ENCODE results near the gene SLC7A8. TPM values are rescaled to one million over a fixed set of nuclear protein-coding genes. Genes with fewer than 3 reads are reported as not detected.
A peak's percentile ranks its signal among the peaks of the same experiment; 100 is the strongest.

Gene SLC7A8
- total and polyA plus RNA-seq, 11 donors = 7.3 to 34.1 (median 14.2) TPM

DNA sequence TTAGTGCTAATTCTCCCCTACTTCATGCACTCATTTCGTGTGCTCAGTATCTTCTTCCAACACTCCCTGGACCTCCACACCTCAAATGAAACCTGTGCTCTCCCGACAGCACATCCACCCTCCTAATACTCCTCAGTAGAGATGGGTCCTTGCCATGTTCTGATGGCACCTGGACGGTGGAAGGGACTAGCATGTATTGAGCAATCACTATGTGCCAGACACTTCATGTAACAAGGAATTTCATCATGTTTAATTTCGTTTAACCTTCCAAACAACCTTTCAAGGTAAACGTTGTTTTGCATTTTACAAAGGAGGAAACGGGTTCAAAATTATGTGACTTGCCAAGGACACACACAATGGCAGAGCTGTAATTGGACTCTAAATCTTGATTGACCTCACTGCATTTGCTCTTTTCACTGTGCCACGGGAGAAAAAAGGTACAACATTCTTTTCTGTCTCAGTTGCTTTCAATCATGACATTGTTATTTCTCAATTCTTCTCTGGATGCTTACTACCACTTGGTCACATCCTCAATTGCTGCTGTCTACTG is 12.2 kb upstream of the SLC7A8 start:
- no peaks in the 10 kb centered on the region for H3K9me3 ChIP-seq
- H3K27me3 ChIP-seq = no peaks in the 10 kb centered on the region
- ATAC-seq = no peak
- no peak overlapping the region for H3K27ac ChIP-seq
- no peak overlapping the region for H3K4me3 ChIP-seq
- DNase-seq = no peak
- intact Hi-C loops (cut with DNase I) = no loop called here
- WGBS, 4 donors = 75 to 80% (median 77%) methylated on average over 7 of the region's 7 CpGs
- H3K4me1 ChIP-seq = no peaks in the 10 kb centered on the region
- no peaks in the 10 kb centered on the region for H3K36me3 ChIP-seq
- no peak for TF ChIP-seq POLR2A (IDR thresholded peaks at IDR 0.05)
- TF ChIP-seq, protein P1, sequence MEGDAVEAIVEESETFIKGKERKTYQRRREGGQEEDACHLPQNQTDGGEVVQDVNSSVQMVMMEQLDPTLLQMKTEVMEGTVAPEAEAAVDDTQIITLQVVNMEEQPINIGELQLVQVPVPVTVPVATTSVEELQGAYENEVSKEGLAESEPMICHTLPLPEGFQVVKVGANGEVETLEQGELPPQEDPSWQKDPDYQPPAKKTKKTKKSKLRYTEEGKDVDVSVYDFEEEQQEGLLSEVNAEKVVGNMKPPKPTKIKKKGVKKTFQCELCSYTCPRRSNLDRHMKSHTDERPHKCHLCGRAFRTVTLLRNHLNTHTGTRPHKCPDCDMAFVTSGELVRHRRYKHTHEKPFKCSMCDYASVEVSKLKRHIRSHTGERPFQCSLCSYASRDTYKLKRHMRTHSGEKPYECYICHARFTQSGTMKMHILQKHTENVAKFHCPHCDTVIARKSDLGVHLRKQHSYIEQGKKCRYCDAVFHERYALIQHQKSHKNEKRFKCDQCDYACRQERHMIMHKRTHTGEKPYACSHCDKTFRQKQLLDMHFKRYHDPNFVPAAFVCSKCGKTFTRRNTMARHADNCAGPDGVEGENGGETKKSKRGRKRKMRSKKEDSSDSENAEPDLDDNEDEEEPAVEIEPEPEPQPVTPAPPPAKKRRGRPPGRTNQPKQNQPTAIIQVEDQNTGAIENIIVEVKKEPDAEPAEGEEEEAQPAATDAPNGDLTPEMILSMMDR (IDR thresholded peaks at IDR 0.05) = no peak

DNA sequence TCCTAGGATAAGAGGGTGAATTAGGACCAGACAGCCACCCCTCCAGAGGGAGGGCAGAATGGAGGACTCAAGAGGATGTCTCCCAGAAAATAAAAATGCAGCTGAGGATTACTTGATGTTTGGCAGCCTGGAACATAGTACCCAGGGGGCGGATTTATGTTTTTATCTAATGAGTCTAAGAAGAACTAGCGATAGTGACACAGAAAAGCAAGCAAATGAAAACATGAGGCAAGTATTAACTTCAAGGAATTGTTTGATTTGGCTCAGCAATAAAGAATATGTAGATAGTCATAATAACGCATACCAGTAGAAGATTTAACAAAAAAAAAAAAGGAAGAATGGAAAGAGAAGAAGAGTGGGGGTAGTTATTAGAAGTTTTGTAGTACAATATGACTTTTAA is 10.0 kb upstream of the SLC7A8 start:
- no peak overlapping the region for H3K4me3 ChIP-seq
- no peak for ATAC-seq
- 53 to 68% (median 56%) methylated on average over 3 of the region's 3 CpGs for WGBS, 4 donors
- no peaks in the 10 kb centered on the region for H3K9me3 ChIP-seq
- TF ChIP-seq POLR2A (IDR thresholded peaks at IDR 0.05) = no peak
- TF ChIP-seq, protein P1 (IDR thresholded peaks at IDR 0.05) = no peak
- no peak for DNase-seq
- no peak overlapping the region for H3K27ac ChIP-seq
- intact Hi-C loops (cut with DNase I) = no loop called here
- no peaks in the 10 kb centered on the region for H3K36me3 ChIP-seq
- H3K27me3 ChIP-seq = no peaks in the 10 kb centered on the region
- H3K4me1 ChIP-seq = no peaks in the 10 kb centered on the region

DNA sequence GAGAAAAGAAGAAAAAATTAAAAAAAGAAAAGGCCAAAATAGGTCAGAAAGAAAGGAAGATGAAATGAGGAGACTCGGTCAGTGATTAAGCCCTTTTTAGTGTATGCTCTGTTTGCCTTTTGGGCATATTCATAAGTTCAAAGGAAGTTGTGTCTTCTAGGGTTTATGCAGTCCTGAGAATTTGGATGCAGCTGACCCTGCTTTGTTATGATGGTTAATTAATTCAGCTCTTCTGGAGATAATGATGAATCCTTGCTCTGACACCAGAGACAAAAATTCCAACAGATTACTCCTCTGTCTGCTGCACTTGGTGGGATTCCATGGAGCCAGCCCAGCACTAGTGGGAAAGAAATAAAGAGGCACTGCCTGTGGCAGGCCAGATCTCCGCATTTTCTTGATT is 4.5 kb upstream of the SLC7A8 start:
- Histone ChIP-seq H3K9me3 (no peaks in the 10 kb centered on the region), H3K27ac (no peak overlapping the region), H3K27me3 (no peaks in the 10 kb centered on the region), H3K4me1 (peaks cover 0 to 11% (median 0%) of the 10 kb centered on the region in 12 donors), H3K36me3 (no peaks in the 10 kb centered on the region), H3K4me3 (no peak overlapping the region)
- DNase-seq (no peak), ATAC-seq (no peak)
- no peak for TF ChIP-seq POLR2A (IDR thresholded peaks at IDR 0.05)
- TF ChIP-seq, protein P1 (IDR thresholded peaks at IDR 0.05) = no peak
- intact Hi-C loops (cut with DNase I) = loop anchor here in 9 of 10 donors (1.0 to 2.0 kb wide), 3 partner anchors 67 to 68 kb away; no protein-coding TSS in a partner anchor
- 83 to 86% (median 84%) methylated on average over 2 of the region's 2 CpGs for WGBS, 4 donors

DNA sequence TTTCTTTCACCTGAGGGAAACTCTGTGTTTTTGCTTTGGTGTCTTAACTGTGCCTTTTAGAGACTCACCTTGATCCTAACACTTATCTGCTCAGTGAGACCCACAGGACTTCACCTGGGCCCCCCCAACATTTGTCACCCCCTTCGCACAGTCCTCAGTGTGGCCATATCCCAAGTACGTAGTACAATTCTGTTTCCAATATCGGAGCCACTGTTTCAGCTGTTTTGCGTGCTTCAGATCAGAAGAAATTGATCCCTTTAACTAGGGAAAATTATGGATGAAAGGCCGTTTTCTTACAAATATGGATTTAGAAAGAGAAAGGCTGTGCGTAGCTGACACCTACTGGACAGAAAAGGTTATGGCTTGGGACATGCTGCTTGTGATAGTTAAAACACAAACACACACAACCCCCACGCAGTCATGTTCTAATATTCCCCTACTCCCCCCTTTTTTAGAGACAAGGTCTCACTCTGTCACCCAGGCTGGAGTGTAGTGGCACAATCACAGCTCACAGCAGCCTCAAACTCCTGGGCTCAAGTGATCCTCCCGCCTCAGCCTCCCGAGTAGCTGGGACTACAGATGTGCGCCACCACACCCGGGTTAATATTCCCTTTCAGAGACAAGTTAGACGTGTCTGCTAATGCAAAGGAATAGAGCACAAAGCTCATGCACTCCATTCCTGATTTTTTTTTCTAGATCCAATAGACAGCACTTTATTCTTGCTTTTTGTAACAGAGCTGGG is 3.6 kb upstream of the SLC7A8 start:
- peaks cover 0 to 20% (median 5%) of the 10 kb centered on the region in 12 donors for H3K4me1 ChIP-seq
- intact Hi-C loops (cut with DNase I) = loop anchor here in 8 of 10 donors (1.0 to 2.0 kb wide), 3 partner anchors 66 to 67 kb away; no protein-coding TSS in a partner anchor
- TF ChIP-seq, protein P1 (IDR thresholded peaks at IDR 0.05) = peak; percentile 42 to 83 (median 74)
- TF ChIP-seq POLR2A (IDR thresholded peaks at IDR 0.05) = no peak
- peak in 3 of 4 donors; percentile 52 to 72 (median 64) for ATAC-seq
- H3K9me3 ChIP-seq = no peaks in the 10 kb centered on the region
- H3K27me3 ChIP-seq = peaks cover 0 to 3% (median 0%) of the 10 kb centered on the region in 9 donors
- H3K27ac ChIP-seq = no peak overlapping the region
- no peak overlapping the region for H3K4me3 ChIP-seq
- WGBS, 4 donors = 51 to 53% (median 52%) methylated on average over 12 of the region's 12 CpGs
- DNase-seq = peak in 2 of 5 donors; percentile 24 to 26
- H3K36me3 ChIP-seq = no peaks in the 10 kb centered on the region

Data from heart left ventricle (tissue), 16 donors.